Measurements from ENCODE around the gene DNAJA3.

Gene DNAJA3

DNA sequence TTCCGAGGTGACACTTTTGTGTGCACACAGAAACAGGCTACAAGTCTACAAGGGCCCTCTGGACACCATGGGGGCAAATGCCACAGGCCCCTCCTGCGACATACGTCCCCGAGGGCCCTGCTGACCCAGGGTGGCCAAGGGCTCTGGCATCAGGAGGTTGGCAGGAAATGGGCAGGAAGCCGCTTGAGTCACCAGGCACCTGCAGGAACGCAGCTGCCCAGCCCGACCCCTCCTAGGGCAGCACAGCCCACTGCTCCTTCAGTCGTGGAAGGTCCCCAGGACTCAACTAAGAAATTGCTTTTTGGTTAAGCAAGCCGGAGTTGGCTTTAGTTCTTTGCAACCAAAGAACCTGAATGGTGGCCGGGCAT is 17.4 kb upstream of the DNAJA3 start:
- DNase-seq = no peak

DNA sequence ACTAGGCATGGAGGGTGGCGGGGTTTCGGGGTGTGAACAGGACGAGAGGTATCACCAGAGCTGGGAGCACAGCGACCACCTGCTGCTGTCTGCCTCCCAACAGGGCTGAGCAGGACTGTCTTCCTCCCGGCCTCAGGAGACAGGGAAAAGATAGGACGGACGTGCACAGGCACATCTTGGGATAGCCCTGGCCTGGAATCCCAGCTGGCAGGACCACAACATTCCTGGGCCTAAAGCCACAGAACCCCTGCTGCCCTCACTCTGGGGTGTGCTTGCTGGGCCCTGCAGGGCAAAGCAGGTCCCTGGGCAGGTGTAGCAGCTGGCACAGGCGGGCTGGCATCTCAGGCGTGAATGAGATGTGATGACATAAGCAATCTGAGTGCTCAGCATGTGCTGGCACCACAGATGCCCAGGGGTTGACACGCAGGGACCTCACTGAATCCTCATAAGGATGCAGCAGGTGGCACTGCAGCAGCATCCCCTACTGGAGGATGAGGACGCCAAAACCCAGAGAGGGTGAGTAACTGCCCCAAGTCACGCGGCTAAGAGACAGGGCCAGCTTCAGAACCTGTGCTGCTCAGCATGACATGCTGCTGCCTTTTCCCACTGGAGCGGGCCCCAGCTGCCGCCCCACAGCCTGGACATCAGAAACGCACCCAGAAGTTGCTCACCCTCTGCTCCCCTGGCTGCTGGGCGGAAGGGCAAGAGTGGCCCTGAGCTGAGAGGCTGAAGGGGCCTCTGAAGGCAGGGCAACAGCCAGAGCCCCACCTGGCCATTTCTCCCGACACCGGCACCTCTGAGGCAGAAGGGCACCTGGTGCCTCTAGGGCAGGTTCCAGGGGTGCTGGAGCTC is 16.4 kb upstream of the DNAJA3 start:
- no peak for DNase-seq

DNA sequence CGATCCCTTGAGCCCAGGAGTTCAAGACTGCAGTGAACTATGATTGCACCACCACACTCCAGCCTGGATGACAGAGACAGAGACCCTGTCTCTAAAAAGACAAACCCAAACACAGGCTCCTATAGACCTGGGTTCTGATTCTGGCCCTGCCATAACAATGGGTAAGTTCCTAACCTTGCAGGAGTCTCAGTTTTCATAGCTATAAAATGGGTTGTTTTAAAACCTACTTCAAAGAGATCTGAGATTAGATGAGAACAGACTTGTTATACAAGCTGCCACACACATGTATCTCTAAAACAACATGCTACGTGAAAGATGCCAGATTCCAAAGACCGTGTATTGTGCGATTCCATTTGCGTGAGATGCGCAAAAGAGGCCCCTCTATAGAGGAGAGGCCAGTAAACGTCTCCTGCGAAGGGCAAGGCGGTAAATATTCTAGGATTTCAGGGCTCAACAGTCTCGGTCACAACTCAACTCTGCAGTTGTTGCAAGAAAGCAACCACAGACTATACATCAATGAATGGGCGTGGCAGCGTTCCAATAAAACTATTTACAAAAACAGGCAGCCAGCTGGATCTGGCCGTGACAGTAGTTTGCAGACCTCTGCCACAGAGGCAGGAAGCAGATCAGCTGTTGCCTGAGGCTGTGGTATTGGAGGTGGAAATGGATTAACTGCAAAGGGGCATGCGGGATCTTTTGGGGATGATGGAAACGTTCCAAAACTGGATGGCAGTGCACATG is 15.2 kb upstream of the DNAJA3 start:
- no peak for DNase-seq

DNA sequence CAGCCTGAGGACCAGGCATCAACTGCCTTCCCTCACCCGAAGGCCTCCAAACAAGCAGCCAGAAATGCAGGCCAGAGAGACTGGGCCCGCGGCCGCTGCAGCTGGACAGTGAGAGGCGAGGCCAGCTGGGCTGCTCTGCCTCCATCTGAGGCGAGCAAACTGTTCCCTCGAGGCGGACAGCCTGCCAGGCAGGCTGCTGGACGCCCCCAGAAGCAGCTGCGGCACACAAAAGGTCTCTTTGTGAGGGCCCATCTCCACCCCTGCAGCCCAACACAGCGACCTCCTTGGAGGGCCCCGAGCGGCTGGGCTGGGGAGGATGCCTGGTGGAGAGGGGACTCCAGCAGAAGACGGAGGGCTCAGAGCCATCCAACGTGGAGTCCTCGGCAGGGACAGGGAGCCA is 14.0 kb upstream of the DNAJA3 start:
- DNase-seq = no peak

DNA sequence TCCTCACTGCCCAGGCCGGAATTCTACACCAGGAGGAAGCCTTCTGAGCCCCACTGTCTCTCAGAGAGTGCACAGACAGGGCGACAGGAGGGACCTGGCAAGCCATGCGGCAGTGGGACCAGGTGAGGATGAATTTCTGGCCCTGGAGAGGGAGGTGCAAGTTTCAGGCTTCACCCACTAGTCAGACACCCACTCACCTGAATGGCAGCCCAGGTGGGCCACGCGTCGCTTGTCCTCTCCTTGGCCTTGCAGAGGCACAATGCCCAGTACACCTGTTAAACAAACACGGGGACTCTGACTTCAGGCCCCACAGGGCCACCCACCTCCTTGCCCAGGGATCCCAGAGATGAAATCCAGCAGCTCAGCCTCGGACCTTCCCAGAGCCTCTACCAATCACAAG is 13.5 kb upstream of the DNAJA3 start:
- DNase-seq = no peak

DNA sequence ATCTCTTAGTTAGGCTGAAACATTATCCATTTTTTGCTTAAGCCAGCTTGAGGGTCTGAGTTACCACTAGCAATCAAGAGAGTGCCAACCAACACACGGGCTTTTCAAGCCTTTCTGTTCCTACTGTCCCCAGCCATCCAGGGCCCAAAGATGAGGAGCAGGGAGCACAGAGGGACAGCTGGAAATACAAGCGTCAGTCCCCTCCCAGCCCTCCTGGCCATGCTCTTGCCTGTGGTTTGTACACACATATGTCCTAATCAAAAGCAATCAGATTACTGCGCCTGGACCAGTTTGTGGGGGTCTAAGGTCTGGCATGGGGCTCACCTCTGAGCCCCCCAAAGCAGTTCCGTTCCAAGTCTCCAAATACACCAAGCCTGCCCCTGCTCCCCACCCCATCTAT is 12.8 kb upstream of the DNAJA3 start:
- no peak for DNase-seq

DNA sequence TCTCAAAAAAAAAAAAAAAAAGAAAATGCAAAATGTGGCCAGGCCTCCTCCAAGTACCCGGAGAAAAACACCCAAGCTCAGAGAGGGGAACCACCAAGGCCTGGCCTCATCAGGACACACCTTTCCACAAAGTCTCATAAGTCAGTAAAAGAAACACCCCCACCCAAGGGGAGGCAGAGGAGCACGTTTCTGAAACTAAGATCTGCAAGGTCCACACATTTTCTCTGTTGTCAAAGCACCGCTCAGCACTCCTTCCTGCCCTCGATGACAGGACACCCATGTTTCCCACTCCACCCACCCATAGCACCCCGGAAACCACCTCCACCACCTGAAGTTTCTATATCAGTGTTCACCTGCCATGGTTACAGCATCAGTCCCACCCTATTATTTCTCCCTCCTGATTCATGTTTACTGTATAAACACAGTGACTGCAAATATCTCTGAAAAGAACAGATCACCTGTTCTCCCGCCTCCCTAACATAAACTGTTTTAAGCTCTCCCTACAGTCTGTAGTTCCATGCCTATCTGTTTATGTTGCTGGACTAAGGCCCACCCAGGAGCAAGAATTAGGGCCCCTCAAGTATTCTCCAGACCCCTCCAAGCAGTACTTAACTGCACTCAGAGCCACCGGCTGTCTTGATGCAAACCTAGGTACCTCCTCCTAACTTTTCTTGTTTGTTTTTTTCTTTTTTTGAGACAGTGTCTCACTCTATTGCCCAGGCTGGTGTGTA is 11.3 kb upstream of the DNAJA3 start:
- no peak for DNase-seq

DNA sequence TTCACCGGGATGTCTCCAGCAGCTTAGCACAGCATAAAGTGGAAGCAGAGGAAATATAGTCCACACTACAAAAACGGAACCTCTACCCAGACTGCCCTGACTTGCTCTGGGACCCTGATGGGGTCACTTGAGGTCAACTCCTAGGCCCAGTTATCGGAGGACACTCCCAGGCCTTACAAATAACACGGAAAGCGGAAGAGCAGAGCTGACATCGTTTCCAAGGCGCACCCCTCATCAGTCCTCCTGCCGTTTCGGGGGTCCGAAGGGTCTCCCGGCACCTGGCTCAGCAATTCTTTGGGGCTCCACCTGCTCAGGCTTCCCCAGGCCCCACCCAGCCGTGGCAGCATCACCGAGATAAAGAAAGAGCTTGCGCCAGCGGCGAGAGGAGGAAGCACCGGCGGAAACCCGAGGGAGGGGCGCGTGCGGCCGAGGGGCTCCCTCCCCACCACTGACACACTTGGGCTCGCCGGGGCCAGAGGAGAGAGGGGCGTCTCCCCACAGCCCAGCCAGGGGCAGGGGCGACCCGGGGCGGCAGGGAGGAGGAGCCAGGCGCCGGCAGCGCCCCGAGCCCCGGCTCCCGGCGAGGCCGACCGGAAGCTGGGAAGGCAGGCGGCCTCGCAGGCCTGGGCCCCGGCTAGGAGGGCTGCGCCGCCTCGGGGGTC is 10.0 kb upstream of the DNAJA3 start:
- DNase-seq = no peak

DNA sequence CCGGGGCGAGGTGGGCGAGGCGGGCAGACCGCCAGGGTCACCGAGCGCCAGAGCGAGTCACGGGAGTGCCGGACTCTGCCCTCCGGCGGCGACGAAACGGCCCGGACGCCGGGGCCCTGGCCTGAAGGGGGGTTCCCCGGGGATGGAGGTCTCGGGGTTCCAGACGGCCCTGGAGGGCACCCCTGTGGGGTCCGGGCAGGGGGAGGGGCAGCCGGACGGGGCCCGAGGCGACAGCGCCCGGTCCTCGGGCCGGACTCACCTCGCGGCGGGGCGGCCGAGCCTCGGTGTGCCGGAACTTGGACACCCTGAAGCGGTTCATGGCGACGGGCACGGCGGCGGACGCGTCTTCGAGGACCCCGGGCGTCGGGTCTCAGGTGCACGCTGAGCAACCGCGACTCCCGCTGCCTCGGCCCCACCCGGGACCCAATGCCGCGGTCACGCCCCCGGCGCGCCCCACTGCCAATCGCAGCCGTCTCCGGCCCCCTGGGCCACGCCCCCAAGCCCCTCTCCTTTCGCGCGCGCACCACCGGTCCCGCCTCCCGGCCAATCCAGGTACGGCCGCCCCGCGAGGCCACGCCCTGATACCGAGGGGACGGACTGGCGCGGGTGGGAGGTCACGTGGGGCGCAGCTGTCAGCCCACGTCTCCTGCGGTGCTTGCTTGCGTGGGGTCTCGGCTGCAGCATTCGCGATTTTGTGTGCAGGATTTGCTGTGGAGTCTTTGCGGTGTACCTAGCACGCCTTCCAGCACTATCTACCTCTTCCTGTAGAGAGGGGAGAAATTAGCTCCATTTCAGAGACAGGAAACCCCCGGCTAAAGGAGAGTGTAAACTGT is 9.3 kb upstream of the DNAJA3 start, which contains the start of gene CORO7:
CORO7 (minus strand) TSS at position 397 of the 833 bp plus-strand sequence; CDS start at position 319, 78 bp downstream.
- peak; percentile 71 for DNase-seq

DNA sequence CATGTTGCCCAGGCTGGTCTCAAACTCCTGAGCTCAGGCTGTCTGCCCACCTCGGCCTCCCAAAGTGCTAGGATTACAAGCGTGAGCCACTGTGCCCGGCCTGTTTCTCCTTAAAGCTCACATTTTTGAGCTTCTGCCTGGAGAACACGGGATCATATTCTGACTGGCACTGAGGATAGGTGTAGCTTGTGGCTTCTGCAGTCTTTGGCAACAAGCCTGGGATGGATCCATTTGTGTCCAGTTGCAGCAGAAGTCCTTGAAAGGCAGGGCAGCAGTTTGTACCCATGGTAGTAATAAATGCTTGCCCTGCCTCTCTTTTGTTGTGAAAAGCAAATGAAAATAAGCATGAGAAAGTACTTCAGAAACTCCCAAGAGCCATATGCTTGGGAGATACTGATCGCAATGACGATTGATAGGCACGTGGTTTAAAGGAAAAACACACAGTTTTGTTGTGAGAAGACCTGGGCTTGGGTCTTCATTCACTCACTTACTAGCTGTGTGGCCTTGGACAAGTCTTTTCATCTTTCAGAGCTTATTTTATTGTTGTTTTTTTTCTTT is 6.2 kb upstream of the DNAJA3 start:
- no peak for DNase-seq

DNA sequence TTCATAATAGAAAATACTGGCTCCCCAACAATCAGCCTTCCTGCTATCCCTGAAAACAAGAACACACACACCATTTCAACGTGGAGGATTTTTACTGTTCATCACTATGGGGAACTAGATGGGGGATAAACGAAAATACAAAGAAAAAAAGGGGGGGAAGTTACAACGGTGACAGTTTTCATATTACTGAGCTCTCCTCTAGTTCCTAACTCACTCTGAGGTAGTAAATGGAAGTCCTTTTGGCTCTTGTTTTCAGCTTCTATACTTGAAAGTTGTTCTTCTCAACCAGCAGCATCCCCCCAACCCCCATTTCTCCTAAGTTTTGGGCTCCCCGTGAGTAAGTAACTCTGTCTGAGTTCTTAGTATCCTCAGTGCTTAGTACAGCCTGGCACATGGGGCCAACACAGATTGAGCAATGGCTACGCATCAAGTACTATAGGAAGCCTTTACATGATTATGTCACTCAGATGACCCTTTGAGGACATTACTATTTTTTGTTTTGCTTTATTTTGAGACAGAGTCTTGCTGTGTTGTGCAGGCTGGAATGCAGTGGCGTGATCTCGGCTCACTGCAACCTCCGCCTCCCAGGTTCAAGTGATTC is 5.1 kb upstream of the DNAJA3 start:
- DNase-seq = no peak

DNA sequence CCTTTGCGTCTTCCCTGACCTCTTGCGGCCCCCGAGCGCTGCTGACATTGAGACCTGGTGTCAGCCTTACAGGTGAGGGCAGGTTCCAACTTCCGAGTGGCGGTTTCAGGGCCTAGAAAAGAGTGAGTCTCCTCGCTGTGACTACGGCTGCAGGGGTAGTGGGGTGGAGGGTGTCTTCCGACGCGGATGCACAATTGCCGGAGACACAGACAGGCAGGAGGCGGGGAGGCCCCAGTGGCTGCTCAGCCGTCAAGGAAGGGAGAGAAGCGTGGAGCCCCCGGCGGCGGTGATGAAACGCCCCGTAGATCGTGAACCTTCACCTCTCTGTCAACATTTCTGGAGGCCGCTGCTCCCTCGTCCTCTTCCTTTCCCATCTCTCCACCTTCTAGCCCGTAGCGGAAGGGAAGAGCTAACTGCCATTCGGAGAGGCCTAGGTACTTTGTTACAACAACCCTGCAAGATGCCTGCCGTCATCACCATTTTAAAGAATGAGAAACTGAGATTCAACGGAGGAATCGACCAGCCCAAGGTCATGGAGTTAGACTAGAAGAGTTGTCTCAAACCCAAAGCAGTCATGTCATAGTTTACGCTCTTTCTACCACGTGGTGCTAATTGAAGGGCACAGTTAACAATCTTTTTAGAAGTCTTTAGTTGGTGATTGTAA is 485 bp downstream of the DNAJA3 start:
- no peak for DNase-seq

DNA sequence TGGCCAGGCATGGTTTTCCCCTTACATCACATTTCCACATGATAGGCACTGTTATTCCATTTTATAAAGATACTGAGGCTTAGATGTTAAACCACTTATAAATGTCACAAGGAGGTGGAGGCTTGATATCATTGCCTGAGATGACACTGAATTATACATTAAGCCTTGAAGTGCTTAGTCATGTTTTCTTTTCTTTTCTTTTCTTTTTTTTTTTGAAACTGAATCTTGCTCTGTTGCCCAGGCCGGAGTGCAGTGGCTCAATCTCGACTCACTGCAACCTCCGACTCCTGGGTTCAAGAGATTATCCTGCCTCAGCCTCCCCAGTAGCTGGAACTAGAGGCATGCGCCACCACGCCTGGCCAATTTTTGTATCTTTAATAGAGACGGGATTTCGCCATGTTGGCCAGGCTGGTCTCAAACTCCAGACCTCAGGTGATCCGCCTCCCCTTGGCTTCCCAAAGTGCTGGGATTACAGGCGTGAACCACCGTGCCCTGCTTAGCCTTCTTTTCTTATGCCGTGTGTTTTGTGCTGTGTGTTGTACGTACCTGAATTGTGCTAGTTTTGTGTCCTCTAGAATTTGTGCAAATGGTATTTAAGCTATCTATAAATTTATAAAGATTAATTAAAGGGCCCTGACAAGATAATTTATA is 1.2 kb downstream of the DNAJA3 start:
- no peak for DNase-seq

DNA sequence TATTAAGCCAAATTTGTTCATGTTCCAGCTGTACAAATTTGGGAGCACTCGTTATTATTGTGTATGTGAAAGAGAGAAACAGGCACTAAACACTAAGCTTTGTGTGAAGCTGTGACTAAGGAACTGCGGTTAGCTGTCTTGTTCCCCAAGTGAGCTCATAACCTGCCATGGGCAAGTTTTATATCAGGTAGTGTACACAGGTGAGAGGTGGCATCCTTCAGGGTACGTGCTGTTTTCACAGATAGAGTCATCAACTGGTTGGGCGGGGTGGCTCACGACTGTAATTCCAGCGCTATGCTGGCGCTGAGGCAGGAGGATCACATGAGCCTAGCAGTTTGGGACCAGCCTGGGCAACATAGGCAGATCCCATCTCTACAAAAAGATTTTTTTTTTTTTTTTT is 2.8 kb downstream of the DNAJA3 start:
- no peak for DNase-seq

DNA sequence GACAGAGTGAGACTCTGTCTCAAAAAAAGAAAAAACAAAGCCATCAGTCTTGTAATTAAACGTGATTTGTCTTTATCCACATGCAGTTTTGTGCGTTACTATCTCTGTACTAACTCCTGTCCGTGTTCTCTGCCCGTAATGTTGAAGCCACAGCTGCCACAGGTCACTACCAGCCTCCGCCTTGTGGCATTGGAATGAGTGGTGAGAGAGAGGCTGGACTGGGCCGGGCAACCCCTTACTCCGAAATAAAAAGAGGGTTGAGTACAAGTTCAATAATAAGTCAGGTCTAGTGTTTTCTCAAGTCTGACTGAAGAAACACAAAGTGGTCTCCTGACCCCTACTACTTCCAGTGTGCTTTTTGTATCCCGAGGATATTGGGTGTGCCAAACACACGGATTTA is 5.4 kb downstream of the DNAJA3 start:
- DNase-seq = no peak

DNA sequence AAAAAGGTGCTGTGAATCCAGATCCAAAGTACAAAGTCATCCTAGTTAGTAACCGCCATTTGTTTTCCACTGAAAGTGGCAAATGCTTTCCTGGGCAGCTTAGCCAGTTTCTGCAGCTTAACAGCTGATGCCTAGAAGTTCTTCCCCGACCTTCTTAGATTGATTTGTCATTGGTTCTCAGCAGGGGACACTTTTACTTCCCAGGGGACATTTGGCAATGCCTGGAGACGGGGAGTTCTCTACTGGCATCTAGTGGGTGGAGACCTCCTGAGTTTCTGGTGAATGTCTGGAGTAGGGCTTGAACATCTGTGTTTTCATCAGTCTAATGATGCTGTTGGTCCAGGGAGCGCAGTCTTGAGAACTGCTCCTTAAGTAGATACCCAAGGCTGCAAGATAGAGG is 7.6 kb downstream of the DNAJA3 start:
- DNase-seq = no peak

DNA sequence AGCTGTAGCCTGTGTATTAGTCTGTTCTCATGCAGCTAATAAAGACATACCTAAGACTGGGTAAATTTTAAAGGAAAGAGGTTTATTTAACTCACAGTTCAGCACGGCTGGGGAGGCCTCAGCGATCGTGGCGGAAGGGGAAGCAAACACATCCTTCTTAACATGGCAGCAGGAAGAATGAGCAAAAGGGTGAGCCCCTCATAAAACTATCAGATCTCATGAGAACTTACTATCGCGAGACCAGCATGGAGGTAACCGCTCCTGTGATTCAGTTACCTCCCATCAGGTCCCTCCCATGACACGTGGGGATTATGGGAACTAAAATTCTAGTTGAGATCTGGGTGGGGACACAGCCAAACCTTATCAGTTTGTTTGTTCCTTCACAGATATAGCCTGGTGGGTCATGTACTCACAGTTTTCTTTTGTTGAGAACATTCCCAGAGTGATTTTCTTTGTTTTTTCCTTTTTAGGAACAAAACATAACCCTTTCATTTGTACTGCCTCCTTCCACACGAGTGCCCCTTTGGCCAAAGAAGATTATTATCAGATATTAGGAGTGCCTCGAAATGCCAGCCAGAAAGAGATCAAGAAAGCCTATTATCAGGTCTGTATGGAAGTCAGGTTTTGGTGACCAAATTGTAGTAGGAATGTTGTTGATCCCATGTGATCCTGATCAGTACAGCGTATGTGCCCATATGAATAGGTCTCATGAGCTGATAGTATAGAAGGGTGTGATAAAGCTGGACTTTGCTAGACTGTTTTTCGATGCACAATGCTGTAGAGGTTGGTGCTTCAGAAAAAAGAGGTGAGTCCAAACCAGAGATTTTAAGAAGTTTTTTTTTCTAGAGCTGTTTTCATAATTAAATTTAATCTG is 8.5 kb downstream of the DNAJA3 start:
- DNase-seq = no peak

DNA sequence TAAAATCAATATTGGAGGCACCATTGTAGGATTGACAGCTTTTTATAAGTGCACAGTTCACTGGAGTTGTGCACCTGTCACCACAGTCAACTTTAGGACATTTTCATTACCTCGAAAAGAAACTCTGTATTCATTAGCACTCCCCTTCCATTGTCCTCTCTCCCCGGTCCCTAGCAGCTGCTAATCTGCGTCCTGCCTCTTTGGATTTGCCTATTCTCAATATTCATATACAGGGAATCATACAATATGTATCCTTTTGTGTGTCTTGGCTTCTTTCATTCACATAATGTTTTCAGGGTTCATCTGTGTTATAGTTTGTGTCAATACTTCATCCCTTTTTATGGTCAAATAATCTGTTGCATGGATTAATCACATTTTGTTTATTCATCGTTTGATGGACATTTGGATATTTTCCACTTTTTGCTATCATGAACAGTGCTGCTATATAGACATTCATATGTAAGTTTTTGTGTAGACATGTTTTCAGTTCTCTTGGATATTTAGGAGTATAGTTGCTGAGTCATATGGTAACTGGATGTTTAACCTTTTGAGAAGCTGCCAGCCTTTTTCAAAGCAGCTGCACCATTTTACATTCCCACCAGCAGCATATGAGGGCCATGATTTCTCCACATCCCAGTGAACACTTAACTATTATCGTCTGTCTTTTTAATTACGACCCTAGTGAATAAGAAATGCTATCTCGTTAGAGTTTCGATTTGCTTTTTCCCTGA is 9.8 kb downstream of the DNAJA3 start:
- DNase-seq = no peak

DNA sequence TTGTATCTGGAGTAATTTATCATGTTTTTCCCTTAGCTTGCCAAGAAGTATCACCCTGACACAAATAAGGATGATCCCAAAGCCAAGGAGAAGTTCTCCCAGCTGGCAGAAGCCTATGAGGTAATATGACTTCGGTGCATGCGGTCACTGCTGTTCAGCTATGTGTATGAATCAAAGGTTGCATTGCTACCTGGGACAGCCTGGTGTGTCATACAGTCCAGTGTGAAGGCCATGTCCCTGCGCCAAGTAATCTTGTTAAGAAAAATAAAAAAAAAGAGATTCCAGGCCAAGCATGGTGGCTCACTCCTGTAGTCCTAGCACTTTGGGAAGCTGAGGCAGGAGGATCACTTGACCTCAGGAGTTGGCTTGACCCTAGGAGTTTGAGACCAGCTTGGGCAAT is 11.7 kb downstream of the DNAJA3 start:
- DNase-seq = no peak

Measured in NCI-H510A (cell line).